PC-3 (cell line): Measurements from ENCODE around the gene SLC25A19.

Experiments used
- CTCF ChIP-seq: fragments of 300-600 bp; sonication (generic); conservative IDR thresholded peaks from 2 replicates; pipeline ENCODE4 v1.5.1; 2017; ENCODE audit warnings: antibody characterized with exemption, low read depth, mild to moderate bottlenecking, low read length
- EZH2 ChIP-seq: fragments of 300-600 bp; sonication (generic); IDR thresholded peaks from one replicate; pipeline ENCODE4 v1.6.1; 2017; ENCODE audit warnings: antibody characterized with exemption, mild to moderate bottlenecking, low read length; ENCODE audit not compliant: unreplicated experiment

- TF ChIP-seq CTCF (no peak), EZH2 (no peak)
Observed at GRCh38 chr17:75301502-75302206, 12.4 kb upstream of the SLC25A19 start.
